ENCODE data around the gene FOXP1. TPM values are rescaled to one million over a fixed set of nuclear protein-coding genes. Genes with fewer than 3 reads are reported as not detected.
A peak's percentile ranks its signal among the peaks of the same experiment; 100 is the strongest.

The FOXP1 gene
- total RNA-seq, 1 experiment from 2014 or later, result 334 TPM

GRCh38 chr3:71520161-71521020 lies 63.1 kb downstream of the FOXP1 start:
- peak overlapping the region; percentile 49 for H3K4me2 ChIP-seq (ENCODE audit: low read depth, low read length, poor library complexity, severe bottlenecking)
- H3K27ac ChIP-seq (ENCODE audit: low read length), result peak overlapping the region; percentile 72
- DNase-seq, result peak; percentile 62
- H3K27me3 ChIP-seq (ENCODE audit: low read length), result no peaks in the 10 kb centered on the region
- no peaks in the 10 kb centered on the region for H3K9me2 ChIP-seq (replicated peaks; ENCODE audit: insufficient read depth, low read length)
- peaks cover 96% of the 10 kb centered on the region for H3K4me1 ChIP-seq (ENCODE audit: low read length)
- no peaks in the 10 kb centered on the region for H3K9me3 ChIP-seq (ENCODE audit: low read length)
- H3K36me3 ChIP-seq (ENCODE audit: insufficient read depth, low read length), result peaks cover 11% of the 10 kb centered on the region; the same call in 1 of the 2 replicates
- no peaks in the 10 kb centered on the region for H4K20me1 ChIP-seq (ENCODE audit: insufficient read depth, low read depth, low read length)
- no peak overlapping the region; the same call in 1 of the 2 replicates for H3K4me3 ChIP-seq (ENCODE audit: low read length)
- peak overlapping the region; percentile 5; the same call in 1 of the 2 replicates for H3K9ac ChIP-seq (ENCODE audit: low read length)
- H2AFZ ChIP-seq (ENCODE audit: low read length), result no peak overlapping the region
- H3K79me2 ChIP-seq (ENCODE audit: low read length), result peaks cover 100% of the 10 kb centered on the region

DNA sequence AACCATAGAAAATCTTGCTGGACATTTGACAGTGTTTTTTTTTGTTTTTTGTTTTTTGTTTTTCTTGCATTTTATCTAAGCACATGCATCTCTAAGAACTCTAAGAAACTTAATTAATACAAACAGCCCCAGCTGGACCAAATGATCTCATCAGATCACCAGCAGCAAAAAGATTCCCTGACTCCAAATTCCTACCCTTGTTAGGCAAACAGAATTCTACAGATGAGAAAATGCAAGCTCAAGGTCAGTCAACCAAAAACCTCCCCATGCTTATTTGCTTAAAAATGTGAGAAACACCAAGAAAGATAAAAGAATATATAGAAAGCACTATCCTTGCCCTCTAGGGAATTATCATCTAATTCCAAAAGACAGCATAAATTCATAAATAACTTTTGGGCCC lies 65.4 kb downstream of the FOXP1 start:
- peaks cover 11% of the 10 kb centered on the region; the same call in 1 of the 2 replicates for H3K36me3 ChIP-seq (ENCODE audit: insufficient read depth, low read length)
- peaks cover 100% of the 10 kb centered on the region for H3K79me2 ChIP-seq (ENCODE audit: low read length)
- DNase-seq, result no peak
- H3K9me2 ChIP-seq (replicated peaks; ENCODE audit: insufficient read depth, low read length), result no peaks in the 10 kb centered on the region
- H3K9me3 ChIP-seq (ENCODE audit: low read length), result no peaks in the 10 kb centered on the region
- no peak overlapping the region for H3K9ac ChIP-seq (ENCODE audit: low read length)
- no peak overlapping the region for H2AFZ ChIP-seq (ENCODE audit: low read length)
- H3K27ac ChIP-seq (ENCODE audit: low read length), result peak overlapping the region; percentile 63
- H3K4me3 ChIP-seq (ENCODE audit: low read length), result no peak overlapping the region
- H3K4me2 ChIP-seq (ENCODE audit: low read depth, low read length, poor library complexity, severe bottlenecking), result peak overlapping the region; percentile 40
- H3K27me3 ChIP-seq (ENCODE audit: low read length), result no peaks in the 10 kb centered on the region
- H4K20me1 ChIP-seq (ENCODE audit: insufficient read depth, low read depth, low read length), result no peaks in the 10 kb centered on the region
- peaks cover 96% of the 10 kb centered on the region for H3K4me1 ChIP-seq (ENCODE audit: low read length)

DNA sequence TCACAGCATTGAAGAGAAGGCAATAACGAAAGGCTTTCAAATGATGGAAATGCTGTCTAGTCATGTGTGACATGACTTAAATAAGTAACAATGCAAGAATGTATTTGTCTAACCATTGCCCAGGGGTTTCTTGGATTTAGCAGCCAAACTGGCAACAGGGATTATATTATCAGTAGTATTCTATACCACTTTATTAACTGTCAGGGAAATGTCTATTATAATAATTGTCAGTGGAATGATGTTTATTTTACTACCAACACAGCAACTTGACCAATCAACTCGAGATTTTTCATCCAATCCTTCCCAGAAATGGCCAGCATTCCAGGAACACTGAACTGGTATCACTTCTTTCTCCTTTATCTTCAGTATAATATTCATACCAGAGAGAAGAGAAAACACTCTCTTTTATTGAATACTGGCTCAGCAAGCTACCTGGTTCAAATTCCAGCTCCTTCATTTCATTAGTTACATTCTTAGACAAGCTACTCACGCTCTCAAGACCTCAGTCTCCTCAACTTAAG lies 66.2 kb downstream of the FOXP1 start:
- peaks cover 100% of the 10 kb centered on the region for H3K79me2 ChIP-seq (ENCODE audit: low read length)
- H4K20me1 ChIP-seq (ENCODE audit: insufficient read depth, low read depth, low read length), result peaks cover 5% of the 10 kb centered on the region; the same call in 1 of the 2 replicates
- no peak overlapping the region for H2AFZ ChIP-seq (ENCODE audit: low read length)
- H3K36me3 ChIP-seq (ENCODE audit: insufficient read depth, low read length), result peaks cover 11% of the 10 kb centered on the region; the same call in 1 of the 2 replicates
- H3K27me3 ChIP-seq (ENCODE audit: low read length), result no peaks in the 10 kb centered on the region
- H3K27ac ChIP-seq (ENCODE audit: low read length), result peak overlapping the region; percentile 63
- H3K4me2 ChIP-seq (ENCODE audit: low read depth, low read length, poor library complexity, severe bottlenecking), result peak overlapping the region; percentile 40
- no peak overlapping the region for H3K9ac ChIP-seq (ENCODE audit: low read length)
- no peaks in the 10 kb centered on the region for H3K9me2 ChIP-seq (replicated peaks; ENCODE audit: insufficient read depth, low read length)
- H3K9me3 ChIP-seq (ENCODE audit: low read length), result no peaks in the 10 kb centered on the region
- H3K4me3 ChIP-seq (ENCODE audit: low read length), result no peak overlapping the region
- peaks cover 96% of the 10 kb centered on the region for H3K4me1 ChIP-seq (ENCODE audit: low read length)
- no peak for DNase-seq

GRCh38 chr3:71515636-71516365 lies 67.7 kb downstream of the FOXP1 start:
- H3K36me3 ChIP-seq (ENCODE audit: insufficient read depth, low read length), result peaks cover 11% of the 10 kb centered on the region; the same call in 1 of the 2 replicates

GRCh38 chr3:71514621-71515020 lies 68.9 kb downstream of the FOXP1 start:
- no peaks in the 10 kb centered on the region for H3K9me3 ChIP-seq (ENCODE audit: low read length)
- no peaks in the 10 kb centered on the region for H3K27me3 ChIP-seq (ENCODE audit: low read length)
- no peak overlapping the region for H3K4me3 ChIP-seq (ENCODE audit: low read length)
- peaks cover 11% of the 10 kb centered on the region; the same call in 1 of the 2 replicates for H3K36me3 ChIP-seq (ENCODE audit: insufficient read depth, low read length)
- H3K9me2 ChIP-seq (replicated peaks; ENCODE audit: insufficient read depth, low read length), result no peaks in the 10 kb centered on the region
- H2AFZ ChIP-seq (ENCODE audit: low read length), result no peak overlapping the region
- no peak for DNase-seq
- no peak overlapping the region for H3K4me2 ChIP-seq (ENCODE audit: low read depth, low read length, poor library complexity, severe bottlenecking)
- peaks cover 92% of the 10 kb centered on the region for H3K4me1 ChIP-seq (ENCODE audit: low read length)
- H4K20me1 ChIP-seq (ENCODE audit: insufficient read depth, low read depth, low read length), result peaks cover 5% of the 10 kb centered on the region; the same call in 1 of the 2 replicates
- no peak overlapping the region for H3K9ac ChIP-seq (ENCODE audit: low read length)
- H3K27ac ChIP-seq (ENCODE audit: low read length), result peak overlapping the region; percentile 59
- peaks cover 100% of the 10 kb centered on the region for H3K79me2 ChIP-seq (ENCODE audit: low read length)

More at GRCh38 chr3:71515636-71516365, 67.7 kb downstream of the FOXP1 start:
- no peak overlapping the region for H3K9ac ChIP-seq (ENCODE audit: low read length)
- no peak overlapping the region for H2AFZ ChIP-seq (ENCODE audit: low read length)
- peaks cover 5% of the 10 kb centered on the region; the same call in 1 of the 2 replicates for H4K20me1 ChIP-seq (ENCODE audit: insufficient read depth, low read depth, low read length)
- no peaks in the 10 kb centered on the region for H3K9me2 ChIP-seq (replicated peaks; ENCODE audit: insufficient read depth, low read length)
- H3K4me1 ChIP-seq (ENCODE audit: low read length), result peaks cover 96% of the 10 kb centered on the region
- H3K27ac ChIP-seq (ENCODE audit: low read length), result no peak overlapping the region
- H3K4me2 ChIP-seq (ENCODE audit: low read depth, low read length, poor library complexity, severe bottlenecking), result no peak overlapping the region
- H3K4me3 ChIP-seq (ENCODE audit: low read length), result no peak overlapping the region
- peaks cover 100% of the 10 kb centered on the region for H3K79me2 ChIP-seq (ENCODE audit: low read length)
- no peak for DNase-seq
- H3K27me3 ChIP-seq (ENCODE audit: low read length), result no peaks in the 10 kb centered on the region
- H3K9me3 ChIP-seq (ENCODE audit: low read length), result no peaks in the 10 kb centered on the region

DNA sequence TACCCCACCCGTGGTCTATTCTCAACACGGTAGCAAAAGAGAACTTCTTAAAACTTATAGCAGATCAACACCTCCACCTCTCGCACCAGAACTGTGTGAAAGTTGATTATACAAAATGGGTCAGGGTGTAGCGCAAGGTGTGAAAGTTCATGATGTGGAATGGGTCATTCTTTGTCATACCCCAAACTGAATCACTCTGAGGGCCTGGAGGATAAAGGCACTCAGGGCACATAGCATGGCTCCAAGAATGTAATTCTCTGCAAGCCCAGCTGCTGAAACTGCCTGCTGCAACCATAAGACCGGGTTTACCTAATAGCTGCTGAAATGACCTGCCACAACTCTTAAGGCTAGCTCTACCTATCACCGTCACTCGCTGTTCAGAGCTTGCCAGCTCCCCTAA lies 70.0 kb downstream of the FOXP1 start:
- H3K4me3 ChIP-seq (ENCODE audit: low read length), result no peak overlapping the region
- no peaks in the 10 kb centered on the region for H3K27me3 ChIP-seq (ENCODE audit: low read length)
- H3K9me3 ChIP-seq (ENCODE audit: low read length), result no peaks in the 10 kb centered on the region
- DNase-seq, result no peak
- H3K9me2 ChIP-seq (replicated peaks; ENCODE audit: insufficient read depth, low read length), result no peaks in the 10 kb centered on the region
- H4K20me1 ChIP-seq (ENCODE audit: insufficient read depth, low read depth, low read length), result peaks cover 5% of the 10 kb centered on the region; the same call in 1 of the 2 replicates
- H3K36me3 ChIP-seq (ENCODE audit: insufficient read depth, low read length), result peaks cover 9% of the 10 kb centered on the region; the same call in 1 of the 2 replicates
- H2AFZ ChIP-seq (ENCODE audit: low read length), result no peak overlapping the region
- H3K4me1 ChIP-seq (ENCODE audit: low read length), result peaks cover 92% of the 10 kb centered on the region
- no peak overlapping the region for H3K9ac ChIP-seq (ENCODE audit: low read length)
- H3K4me2 ChIP-seq (ENCODE audit: low read depth, low read length, poor library complexity, severe bottlenecking), result no peak overlapping the region
- H3K27ac ChIP-seq (ENCODE audit: low read length), result peak overlapping the region; percentile 59
- H3K79me2 ChIP-seq (ENCODE audit: low read length), result peaks cover 100% of the 10 kb centered on the region

- H3K36me3 ChIP-seq (ENCODE audit: insufficient read depth, low read length), result peaks cover 6% of the 10 kb centered on the region; the same call in 1 of the 2 replicates
- DNase-seq, result no peak
- no peaks in the 10 kb centered on the region for H3K9me3 ChIP-seq (ENCODE audit: low read length)
- H3K9ac ChIP-seq (ENCODE audit: low read length), result no peak overlapping the region
- H3K27me3 ChIP-seq (ENCODE audit: low read length), result no peaks in the 10 kb centered on the region
- H2AFZ ChIP-seq (ENCODE audit: low read length), result no peak overlapping the region
- peaks cover 88% of the 10 kb centered on the region for H3K4me1 ChIP-seq (ENCODE audit: low read length)
- peaks cover 5% of the 10 kb centered on the region; the same call in 1 of the 2 replicates for H4K20me1 ChIP-seq (ENCODE audit: insufficient read depth, low read depth, low read length)
- no peak overlapping the region for H3K4me3 ChIP-seq (ENCODE audit: low read length)
- H3K9me2 ChIP-seq (replicated peaks; ENCODE audit: insufficient read depth, low read length), result no peaks in the 10 kb centered on the region
- peak overlapping the region; percentile 59 for H3K27ac ChIP-seq (ENCODE audit: low read length)
- H3K79me2 ChIP-seq (ENCODE audit: low read length), result peaks cover 100% of the 10 kb centered on the region
- peak overlapping the region; percentile 58 for H3K4me2 ChIP-seq (ENCODE audit: low read depth, low read length, poor library complexity, severe bottlenecking)
Observed at GRCh38 chr3:71513081-71513480, 70.4 kb downstream of the FOXP1 start.
